HG03045 (cell line): ENCODE results near the gene EDN3.

Source experiments
- ATAC-seq: cut with Tn5 transposase; IDR thresholded peaks from one replicate; pipeline ENCODE4 v1.9.1; 2021; ENCODE audit warnings: mild to moderate bottlenecking, moderate library complexity; ENCODE audit not compliant: unreplicated experiment

EDN3 gene

DNA sequence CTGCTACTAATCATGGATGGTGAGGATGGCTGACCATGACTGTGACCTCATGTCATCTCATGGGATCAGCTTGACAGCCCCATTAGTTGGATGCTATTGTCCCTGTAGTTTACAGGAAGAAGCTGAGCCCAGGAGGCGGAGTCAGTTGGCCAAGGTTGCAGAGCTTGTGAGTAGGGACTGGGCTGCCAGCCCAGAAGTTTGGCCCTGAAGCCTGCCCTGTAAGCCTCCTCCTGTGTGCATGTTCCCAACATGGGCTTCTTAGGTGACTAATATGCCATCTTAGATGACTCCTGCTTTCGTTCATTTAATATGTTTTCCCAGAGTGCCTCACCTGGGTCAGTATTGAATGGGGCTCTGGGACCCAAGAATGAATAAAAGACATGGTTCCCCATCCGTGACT lies 6.9 kb downstream of the EDN3 start:
- ATAC-seq, result no peak

GRCh38 chr20:59308493-59309201 lies 8.2 kb downstream of the EDN3 start:
- no peak for ATAC-seq

DNA sequence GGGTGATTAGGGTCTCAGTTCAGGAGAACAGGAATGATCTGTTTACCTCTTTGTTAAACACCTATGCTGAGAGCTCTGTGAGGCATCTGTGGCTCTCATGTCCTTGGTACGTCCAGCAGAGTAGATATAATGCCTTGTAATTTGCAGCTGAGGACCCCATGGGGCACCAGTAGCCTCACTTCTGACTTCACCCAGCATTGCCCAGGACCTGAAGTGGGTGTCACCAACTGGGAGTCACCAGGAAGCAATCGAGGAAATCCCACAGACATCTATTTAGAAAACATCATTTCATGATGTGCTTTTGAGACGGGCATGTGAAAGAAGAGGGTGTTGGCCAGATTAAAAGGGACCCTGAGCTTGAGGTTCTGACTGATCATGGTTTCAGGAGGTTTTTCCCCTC lies 8.8 kb downstream of the EDN3 start:
- no peak for ATAC-seq

DNA sequence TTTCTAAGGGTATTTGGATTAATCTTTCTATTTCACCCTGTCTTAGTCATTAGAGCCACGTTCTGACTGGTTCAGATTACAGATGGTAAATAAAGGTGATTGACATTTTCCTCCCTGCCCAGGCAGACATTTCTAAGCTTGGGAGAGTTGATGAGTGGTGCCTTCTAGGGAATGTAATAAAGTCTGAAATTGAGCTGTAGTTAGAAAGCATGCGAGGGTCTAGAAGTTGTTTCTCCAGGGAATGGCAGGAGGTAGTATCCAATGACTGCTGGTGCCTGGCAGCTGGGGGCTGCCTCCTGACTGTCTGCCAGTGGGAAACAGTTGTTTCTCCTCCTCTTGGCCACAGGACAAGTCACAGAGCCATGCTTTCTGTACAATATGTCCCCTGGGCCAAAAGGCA lies 14.6 kb downstream of the EDN3 start:
- no peak for ATAC-seq

GRCh38 chr20:59316911-59317731 lies 16.7 kb downstream of the EDN3 start:
- no peak for ATAC-seq

GRCh38 chr20:59318201-59318790 lies 17.9 kb downstream of the EDN3 start:
- no peak for ATAC-seq

DNA sequence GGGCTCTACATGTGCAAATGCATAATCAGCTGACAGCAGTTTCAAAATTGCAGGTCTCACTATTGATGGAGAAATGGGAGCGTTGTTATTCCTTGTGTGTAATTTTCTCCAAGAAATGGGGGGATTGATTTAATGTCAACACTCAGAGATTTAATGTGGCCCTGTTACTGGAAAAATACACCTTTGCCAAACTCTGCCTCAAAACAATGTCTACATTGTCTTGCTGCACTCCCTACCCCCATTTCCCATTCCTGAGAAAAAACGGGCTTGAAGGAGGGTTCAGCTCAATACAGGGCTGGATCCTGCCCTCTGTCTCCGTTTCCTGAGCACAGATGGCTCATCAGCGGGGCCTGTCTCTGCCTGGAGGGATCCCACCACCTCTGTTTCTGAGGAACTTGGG lies 18.4 kb downstream of the EDN3 start:
- ATAC-seq, result no peak

DNA sequence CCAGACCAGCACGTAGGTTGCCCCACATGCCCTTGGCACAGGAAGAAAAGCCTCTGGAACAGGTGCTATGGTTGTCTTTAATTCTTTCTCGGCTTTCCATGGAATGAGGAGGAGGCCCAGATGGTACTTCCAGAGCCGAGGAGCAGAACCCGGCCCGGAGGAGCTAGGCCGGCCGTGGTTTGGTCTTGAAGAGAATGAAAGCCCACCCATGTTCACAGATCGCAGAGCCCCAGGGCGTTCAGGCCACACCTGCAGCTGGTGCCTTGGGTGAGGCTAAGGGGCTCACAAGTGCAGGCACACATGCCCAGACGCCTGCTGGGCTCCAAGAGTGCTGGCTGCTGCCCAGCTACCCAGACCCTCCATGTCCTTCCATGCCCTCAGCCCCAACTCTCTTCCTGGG lies 20.0 kb downstream of the EDN3 start:
- ATAC-seq, result no peak

GRCh38 chr20:59320854-59321647 lies 20.6 kb downstream of the EDN3 start:
- ATAC-seq, result no peak

DNA sequence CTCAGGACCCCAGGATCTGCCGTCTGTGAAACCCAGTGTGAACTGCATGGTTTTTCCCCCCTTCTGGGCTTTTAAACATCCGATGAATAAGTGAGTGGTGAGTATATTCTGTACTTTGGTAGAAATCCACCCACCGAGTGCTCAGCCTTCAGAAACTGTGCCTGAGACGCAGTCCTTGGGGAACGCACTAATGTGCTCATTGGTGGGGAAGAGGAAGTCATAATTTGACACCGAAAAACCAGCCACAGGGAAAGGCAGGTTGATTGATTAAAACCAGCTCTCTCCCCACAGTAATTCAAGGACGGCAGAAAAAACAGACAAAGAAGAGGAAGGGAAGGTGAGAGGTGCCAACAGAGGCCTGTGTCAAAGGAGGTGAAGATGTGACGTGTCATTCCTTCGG lies 21.7 kb downstream of the EDN3 start:
- no peak for ATAC-seq

GRCh38 chr20:59322585-59323454 lies 22.4 kb downstream of the EDN3 start:
- ATAC-seq, result no peak

- no peak for ATAC-seq
Observed at GRCh38 chr20:59323731-59324130, 23.3 kb downstream of the EDN3 start.

GRCh38 chr20:59324521-59325141 lies 24.2 kb downstream of the EDN3 start:
- ATAC-seq, result no peak

DNA sequence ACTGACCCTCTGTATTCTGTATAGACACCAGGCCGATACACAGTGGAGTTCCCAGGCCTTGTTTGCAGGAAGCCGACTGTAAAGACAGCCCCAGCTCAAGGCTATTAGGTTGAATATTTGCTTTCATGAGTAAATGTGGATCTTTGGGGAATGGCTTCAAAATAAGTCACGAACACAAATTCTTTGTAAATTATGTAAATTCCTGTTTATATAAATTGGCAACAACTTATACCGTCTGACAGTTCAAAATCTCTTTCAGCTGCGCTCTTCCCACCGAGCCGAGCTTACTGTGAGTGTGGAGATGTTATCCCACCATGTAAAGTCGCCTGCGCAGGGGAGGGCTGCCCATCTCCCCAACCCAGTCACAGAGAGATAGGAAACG lies 24.7 kb downstream of the EDN3 start:
- ATAC-seq, result no peak

DNA sequence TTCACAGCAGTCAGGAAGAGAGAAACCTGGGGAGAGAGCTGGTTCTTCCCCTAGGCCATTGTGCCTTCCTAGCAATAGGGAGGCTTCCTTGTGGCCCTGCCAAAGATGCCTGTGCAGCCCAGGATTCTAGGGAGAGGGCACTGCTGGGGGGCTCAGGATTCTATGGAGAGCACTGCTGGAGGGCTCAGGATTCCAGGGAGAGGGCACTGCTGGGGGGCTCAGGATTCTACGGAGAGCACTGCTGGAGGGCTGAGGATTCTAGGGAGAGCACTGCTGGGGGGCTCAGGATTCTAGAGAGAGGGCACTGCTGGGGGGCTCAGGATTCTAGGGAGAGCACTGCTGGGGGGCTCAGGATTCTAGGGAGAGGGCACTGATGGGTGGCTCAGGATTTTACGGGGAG lies 25.8 kb downstream of the EDN3 start:
- ATAC-seq, result no peak

- no peak for ATAC-seq
Observed at GRCh38 chr20:59328071-59328470, 27.7 kb downstream of the EDN3 start.

GRCh38 chr20:59331721-59332329 lies 31.4 kb downstream of the EDN3 start:
- no peak for ATAC-seq

DNA sequence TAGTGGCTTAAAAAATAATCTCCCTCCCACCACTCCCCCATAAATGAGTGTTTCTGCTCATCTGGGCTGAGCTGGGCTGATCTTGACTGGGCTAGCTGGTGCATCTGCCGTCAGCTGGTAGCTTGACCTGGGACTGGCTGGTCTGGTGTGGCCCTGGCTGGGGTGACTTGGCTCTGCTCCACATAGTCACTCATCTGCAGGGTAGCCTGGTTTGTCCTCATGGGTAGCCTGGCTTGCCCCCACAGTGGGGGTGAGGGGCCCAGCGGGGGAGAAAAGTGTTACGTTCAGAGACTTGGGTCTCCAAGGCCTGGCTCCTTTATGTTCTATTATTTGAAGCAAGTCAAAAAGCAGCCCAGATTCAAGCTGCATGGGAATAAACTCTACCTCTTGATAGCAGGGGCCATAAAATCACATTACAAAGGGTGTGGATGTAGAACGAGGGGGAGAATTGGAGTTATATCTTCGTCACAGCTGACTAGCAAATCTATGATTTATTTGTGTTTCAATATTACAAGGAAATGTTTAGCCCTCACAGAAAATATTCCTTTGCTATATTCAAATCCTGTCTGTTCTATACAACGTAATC lies 32.9 kb downstream of the EDN3 start:
- no peak for ATAC-seq

- no peak for ATAC-seq
Observed at GRCh38 chr20:59333951-59334350, 33.5 kb downstream of the EDN3 start.
